ENCODE results near the gene SLC43A3. TPM values are rescaled to one million over a fixed set of nuclear protein-coding genes. Genes with fewer than 3 reads are reported as not detected.
A peak's percentile ranks its signal among the peaks of the same experiment; 100 is the strongest.
"Not testable (repeated sequence)": the region's sequence is repeated elsewhere in the genome, so short reads cannot be mapped to it uniquely, and the experiment has no call there.

SLC43A3 gene
- total RNA-seq, 1 donor from 2014 or later = 10.8 TPM

DNA sequence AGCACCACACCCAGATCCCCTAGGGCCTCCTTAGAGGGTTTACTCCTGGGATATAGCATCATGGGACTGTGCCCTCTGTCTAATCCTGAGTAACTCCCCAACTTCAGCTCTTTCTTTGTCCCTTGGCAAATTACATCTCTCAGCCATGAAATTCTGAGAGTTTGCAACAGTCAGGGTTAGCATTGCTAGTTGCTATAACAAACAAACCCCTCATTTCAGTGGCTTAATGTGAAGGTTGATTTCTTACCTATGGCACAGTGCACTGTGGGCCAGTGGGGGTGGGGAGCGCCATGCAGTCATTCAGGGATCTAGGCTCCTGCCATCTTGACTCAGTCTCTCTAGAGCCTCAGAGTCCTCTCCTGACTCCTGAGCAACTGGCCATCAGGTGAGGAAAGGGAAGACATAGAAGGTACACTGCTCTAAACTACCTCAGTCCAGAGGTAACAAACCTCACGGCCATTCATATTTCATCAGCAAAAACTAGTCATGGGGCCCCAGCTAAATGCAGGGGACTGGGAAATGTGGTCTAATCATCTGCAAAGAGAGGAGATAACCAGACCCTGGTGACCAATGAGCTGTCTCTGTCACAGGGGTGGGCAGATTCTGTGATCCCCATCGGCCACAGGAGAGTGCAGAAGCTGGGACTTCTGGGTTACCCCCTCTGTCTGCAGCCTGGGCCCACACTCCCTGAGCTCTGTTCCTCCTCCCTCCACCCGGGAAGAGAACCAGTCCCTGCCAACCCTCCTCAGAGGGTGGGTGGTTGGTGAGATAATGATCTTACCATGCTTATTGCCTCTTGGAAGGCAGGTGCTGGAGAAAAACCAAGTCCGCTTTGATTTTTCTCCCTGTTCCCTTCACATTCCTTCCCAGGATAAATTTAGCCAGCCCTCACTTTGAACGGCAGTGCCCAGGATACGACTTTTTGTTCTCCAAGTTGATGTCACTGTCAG is 63.5 kb downstream of the SLC43A3 start:
- Mint-ChIP-seq H3K9me3 (ENCODE audit: unreplicated experiment) (peaks cover 21% of the 10 kb centered on the region), H3K27ac (ENCODE audit: unreplicated experiment) (no peak overlapping the region), H3K36me3 (ENCODE audit: unreplicated experiment) (peaks cover 32% of the 10 kb centered on the region), H3K4me3 (ENCODE audit: unreplicated experiment) (no peak overlapping the region), H3K4me1 (ENCODE audit: low read depth, unreplicated experiment) (peaks cover 5% of the 10 kb centered on the region), H3K27me3 (ENCODE audit: unreplicated experiment) (peaks cover 19% of the 10 kb centered on the region)
- TF ChIP-seq, protein P1, sequence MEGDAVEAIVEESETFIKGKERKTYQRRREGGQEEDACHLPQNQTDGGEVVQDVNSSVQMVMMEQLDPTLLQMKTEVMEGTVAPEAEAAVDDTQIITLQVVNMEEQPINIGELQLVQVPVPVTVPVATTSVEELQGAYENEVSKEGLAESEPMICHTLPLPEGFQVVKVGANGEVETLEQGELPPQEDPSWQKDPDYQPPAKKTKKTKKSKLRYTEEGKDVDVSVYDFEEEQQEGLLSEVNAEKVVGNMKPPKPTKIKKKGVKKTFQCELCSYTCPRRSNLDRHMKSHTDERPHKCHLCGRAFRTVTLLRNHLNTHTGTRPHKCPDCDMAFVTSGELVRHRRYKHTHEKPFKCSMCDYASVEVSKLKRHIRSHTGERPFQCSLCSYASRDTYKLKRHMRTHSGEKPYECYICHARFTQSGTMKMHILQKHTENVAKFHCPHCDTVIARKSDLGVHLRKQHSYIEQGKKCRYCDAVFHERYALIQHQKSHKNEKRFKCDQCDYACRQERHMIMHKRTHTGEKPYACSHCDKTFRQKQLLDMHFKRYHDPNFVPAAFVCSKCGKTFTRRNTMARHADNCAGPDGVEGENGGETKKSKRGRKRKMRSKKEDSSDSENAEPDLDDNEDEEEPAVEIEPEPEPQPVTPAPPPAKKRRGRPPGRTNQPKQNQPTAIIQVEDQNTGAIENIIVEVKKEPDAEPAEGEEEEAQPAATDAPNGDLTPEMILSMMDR (IDR thresholded peaks at IDR 0.05; ENCODE audit: partially characterized antibody, unreplicated experiment) = no peak
- no peak for DNase-seq

DNA sequence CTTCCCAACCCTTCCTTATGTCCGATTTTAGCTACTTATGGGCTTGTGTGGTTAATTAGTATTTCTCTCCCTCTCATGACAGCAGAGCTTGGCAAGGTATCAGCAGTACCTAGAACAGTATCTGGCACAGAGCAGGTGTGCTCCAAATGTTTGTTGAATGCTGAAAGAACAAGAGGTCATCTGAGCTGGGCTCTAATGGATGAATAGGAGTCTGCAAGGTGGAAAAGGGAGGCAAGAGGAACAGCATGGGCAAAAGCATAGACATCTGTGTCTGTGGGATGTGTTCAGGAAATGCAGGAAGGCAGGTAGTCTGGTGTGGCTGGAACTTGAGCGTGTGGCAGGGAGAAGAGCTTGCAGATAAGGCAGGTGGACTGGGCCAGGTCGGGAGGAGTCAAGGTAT is 65.0 kb downstream of the SLC43A3 start:
- Mint-ChIP-seq H3K27ac (ENCODE audit: unreplicated experiment) (no peak overlapping the region), H3K4me1 (ENCODE audit: low read depth, unreplicated experiment) (peaks cover 5% of the 10 kb centered on the region), H3K4me3 (ENCODE audit: unreplicated experiment) (no peak overlapping the region), H3K36me3 (ENCODE audit: unreplicated experiment) (peaks cover 31% of the 10 kb centered on the region), H3K9me3 (ENCODE audit: unreplicated experiment) (peaks cover 19% of the 10 kb centered on the region), H3K27me3 (ENCODE audit: unreplicated experiment) (peaks cover 20% of the 10 kb centered on the region)
- TF ChIP-seq, protein P1 (IDR thresholded peaks at IDR 0.05; ENCODE audit: partially characterized antibody, unreplicated experiment) = no peak
- no peak for DNase-seq

DNA sequence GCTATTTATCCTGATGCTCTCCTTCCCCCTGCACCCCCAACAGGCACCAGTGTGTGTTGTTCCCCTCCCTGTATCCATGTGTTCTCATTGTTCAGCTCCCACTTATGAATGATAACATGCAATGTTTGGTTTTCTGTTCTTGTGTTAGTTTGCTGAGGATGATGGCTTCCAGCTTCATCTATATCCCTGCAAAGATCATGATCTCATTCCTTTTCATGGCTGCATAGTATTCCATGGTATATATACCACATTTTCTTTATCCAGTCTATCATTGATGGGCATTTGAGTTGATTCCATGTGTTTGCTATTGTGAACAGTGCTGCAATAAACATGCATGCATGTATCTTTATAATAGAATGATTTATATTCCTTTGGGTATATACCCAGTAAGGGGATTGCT is 65.5 kb downstream of the SLC43A3 start:
- not testable (repeated sequence) for H3K27ac Mint-ChIP-seq (ENCODE audit: unreplicated experiment); DNase-seq; H3K4me1 Mint-ChIP-seq (ENCODE audit: low read depth, unreplicated experiment); H3K4me3 Mint-ChIP-seq (ENCODE audit: unreplicated experiment)
- Mint-ChIP-seq H3K9me3 (ENCODE audit: unreplicated experiment) (peaks cover 19% of the 10 kb centered on the region), H3K36me3 (ENCODE audit: unreplicated experiment) (peaks cover 26% of the 10 kb centered on the region), H3K27me3 (ENCODE audit: unreplicated experiment) (peaks cover 20% of the 10 kb centered on the region)

DNA sequence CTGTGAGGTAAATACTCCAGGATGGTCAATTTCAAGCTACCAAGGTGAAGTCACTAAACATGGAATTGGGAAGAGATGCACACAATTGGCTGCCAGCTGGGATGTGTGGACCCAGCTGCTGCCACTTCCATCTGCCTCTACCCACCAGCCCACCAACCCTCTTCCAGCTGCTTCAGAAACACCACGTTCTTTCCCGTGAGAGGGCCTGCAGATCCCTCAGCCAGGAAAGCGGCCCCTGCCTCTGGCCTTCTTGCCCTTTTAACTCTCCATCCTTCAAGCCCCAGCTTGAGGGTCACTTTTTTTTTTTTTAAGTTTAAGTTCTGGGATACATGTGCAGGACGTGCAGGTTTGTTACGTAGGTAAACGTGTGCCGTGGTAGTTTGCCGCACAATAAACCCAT is 65.9 kb downstream of the SLC43A3 start:
- TF ChIP-seq, protein P1 (IDR thresholded peaks at IDR 0.05; ENCODE audit: partially characterized antibody, unreplicated experiment) = no peak
- H3K4me1 Mint-ChIP-seq (ENCODE audit: low read depth, unreplicated experiment) = peaks cover 5% of the 10 kb centered on the region
- H3K9me3 Mint-ChIP-seq (ENCODE audit: unreplicated experiment) = peaks cover 20% of the 10 kb centered on the region
- H3K27ac Mint-ChIP-seq (ENCODE audit: unreplicated experiment) = peak overlapping the region; percentile 68
- DNase-seq = no peak
- peaks cover 20% of the 10 kb centered on the region for H3K27me3 Mint-ChIP-seq (ENCODE audit: unreplicated experiment)
- peaks cover 22% of the 10 kb centered on the region for H3K36me3 Mint-ChIP-seq (ENCODE audit: unreplicated experiment)
- H3K4me3 Mint-ChIP-seq (ENCODE audit: unreplicated experiment) = no peak overlapping the region

DNA sequence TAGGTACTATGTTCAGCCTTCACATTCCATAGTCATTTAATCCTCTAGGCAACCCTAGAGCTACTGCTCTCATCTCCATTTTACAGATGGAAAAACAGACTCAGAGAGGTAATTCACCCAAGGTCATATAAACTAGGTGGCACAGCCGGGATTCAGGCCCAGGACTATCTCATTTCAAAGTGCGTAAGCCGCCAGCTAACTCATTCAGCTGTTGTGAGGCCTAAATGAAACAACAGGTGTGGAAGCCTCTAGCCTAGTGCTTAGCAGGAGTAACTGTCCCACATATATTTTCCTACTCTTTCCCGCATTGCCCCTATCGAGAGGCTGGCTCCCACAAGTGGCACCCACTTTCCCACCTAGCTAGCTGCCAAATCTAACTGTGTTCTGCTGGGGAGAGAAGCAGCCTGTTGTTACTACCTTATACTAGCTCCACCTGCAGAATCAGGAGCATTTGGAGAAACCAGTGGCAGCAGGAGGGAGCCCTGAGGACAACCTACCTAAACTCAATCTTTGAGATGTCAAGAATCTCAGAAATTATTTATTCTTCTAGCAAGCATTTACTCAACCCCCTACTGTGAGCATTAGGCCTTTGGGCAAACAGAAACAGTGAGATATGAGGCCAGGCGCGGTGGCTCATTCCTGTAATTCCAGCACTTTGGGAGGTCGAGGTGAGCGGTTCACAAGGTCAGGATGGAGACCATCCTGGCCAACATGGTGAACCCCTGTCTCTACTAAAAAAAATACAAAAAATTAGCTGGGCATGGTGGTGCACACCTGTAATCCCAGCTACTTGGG is 66.8 kb downstream of the SLC43A3 start:
- H3K27ac Mint-ChIP-seq (ENCODE audit: unreplicated experiment) = no peak overlapping the region
- no peak overlapping the region for H3K4me3 Mint-ChIP-seq (ENCODE audit: unreplicated experiment)
- peaks cover 5% of the 10 kb centered on the region for H3K4me1 Mint-ChIP-seq (ENCODE audit: low read depth, unreplicated experiment)
- DNase-seq = no peak
- H3K27me3 Mint-ChIP-seq (ENCODE audit: unreplicated experiment) = peaks cover 19% of the 10 kb centered on the region
- H3K36me3 Mint-ChIP-seq (ENCODE audit: unreplicated experiment) = peaks cover 14% of the 10 kb centered on the region
- TF ChIP-seq, protein P1 (IDR thresholded peaks at IDR 0.05; ENCODE audit: partially characterized antibody, unreplicated experiment) = no peak
- peaks cover 18% of the 10 kb centered on the region for H3K9me3 Mint-ChIP-seq (ENCODE audit: unreplicated experiment)
